HG03442 (cell line): ENCODE measurements around the gene DCHS1.
"Not testable (repeated sequence)": the region's sequence is repeated elsewhere in the genome, so short reads cannot be mapped to it uniquely, and the experiment has no call there.

ENCODE experiments used
- ATAC-seq: cut with Tn5 transposase; IDR thresholded peaks from one replicate; pipeline ENCODE4 v1.9.1; 2021; ENCODE audit warnings: mild to moderate bottlenecking, moderate library complexity; ENCODE audit not compliant: unreplicated experiment

Gene DCHS1, protein sequence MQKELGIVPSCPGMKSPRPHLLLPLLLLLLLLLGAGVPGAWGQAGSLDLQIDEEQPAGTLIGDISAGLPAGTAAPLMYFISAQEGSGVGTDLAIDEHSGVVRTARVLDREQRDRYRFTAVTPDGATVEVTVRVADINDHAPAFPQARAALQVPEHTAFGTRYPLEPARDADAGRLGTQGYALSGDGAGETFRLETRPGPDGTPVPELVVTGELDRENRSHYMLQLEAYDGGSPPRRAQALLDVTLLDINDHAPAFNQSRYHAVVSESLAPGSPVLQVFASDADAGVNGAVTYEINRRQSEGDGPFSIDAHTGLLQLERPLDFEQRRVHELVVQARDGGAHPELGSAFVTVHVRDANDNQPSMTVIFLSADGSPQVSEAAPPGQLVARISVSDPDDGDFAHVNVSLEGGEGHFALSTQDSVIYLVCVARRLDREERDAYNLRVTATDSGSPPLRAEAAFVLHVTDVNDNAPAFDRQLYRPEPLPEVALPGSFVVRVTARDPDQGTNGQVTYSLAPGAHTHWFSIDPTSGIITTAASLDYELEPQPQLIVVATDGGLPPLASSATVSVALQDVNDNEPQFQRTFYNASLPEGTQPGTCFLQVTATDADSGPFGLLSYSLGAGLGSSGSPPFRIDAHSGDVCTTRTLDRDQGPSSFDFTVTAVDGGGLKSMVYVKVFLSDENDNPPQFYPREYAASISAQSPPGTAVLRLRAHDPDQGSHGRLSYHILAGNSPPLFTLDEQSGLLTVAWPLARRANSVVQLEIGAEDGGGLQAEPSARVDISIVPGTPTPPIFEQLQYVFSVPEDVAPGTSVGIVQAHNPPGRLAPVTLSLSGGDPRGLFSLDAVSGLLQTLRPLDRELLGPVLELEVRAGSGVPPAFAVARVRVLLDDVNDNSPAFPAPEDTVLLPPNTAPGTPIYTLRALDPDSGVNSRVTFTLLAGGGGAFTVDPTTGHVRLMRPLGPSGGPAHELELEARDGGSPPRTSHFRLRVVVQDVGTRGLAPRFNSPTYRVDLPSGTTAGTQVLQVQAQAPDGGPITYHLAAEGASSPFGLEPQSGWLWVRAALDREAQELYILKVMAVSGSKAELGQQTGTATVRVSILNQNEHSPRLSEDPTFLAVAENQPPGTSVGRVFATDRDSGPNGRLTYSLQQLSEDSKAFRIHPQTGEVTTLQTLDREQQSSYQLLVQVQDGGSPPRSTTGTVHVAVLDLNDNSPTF (N-terminal part only)

GRCh38 chr11:6655790-6656583 is at the start of gene DCHS1:
DCHS1 (minus strand) TSS chr11:6655809; CDS start chr11:6641613, 14,196 bp downstream.
- ATAC-seq, result no peak

- ATAC-seq, result no peak
Measured at GRCh38 chr11:6703247-6704063, 47.8 kb upstream of the DCHS1 start.

- ATAC-seq, result not testable (repeated sequence)
Measured at GRCh38 chr11:6701955-6702354, 46.3 kb upstream of the DCHS1 start.

- ATAC-seq, result no peak
Measured at GRCh38 chr11:6695377-6695776, 39.8 kb upstream of the DCHS1 start.

DNA sequence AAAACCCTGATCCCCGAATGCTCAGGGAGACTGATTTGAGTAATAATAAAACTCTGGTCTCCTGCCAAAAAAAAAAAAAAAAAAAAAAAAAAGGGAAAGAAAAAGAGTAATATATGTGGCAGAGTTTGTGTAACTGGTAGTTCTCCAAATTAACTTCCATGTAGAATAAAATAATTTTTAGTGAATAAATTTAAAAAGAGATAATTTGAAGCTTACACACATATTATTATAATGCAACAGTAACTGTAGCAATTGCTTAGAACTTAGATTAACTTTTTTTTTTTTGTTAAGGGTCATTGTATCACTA is 38.6 kb upstream of the DCHS1 start:
- ATAC-seq, result no peak

DNA sequence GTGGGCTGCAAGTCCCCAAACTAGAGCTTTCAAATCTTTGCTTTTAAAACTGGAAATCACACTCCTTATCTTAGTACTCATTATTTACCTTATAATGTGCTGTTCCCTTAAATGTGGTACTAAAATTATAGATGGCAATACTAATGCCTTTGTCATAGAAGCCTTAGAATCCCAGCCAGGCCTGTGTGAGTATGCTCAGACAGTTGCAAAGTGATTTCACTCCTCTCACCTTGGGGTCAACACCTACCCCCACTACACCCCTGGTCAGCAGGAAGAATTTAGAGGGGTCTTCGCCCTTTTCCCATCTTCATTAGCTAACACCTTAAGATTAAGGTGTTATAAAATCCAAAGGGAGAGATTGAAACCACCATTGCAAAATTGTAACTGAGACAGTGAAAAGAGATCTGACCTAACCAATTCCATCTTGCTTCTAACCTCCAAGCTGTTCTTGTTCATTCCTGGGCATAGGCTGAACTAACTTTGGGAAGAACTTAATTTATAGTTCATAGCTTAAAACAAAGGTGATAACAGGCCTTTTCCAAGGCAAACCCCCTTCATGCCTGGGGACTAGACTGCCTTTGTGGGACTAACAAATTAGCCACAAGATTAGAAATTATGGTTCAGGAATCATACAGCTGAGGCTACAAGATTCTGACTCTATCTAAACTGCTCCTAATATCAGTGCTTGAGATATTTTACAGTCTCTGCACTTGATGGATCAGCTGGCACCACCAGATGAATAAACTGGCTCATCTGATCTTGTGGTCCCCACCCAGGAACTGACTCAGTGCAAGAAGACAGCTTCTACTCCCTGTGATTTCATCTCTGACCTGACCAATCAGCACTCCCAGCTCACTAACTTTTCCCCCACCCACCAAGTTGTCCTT is 38.0 kb upstream of the DCHS1 start:
- ATAC-seq, result no peak

- no peak for ATAC-seq
Measured at GRCh38 chr11:6692128-6692527, 36.5 kb upstream of the DCHS1 start.

- ATAC-seq, result not testable (repeated sequence)
Measured at GRCh38 chr11:6690431-6691132, 35.0 kb upstream of the DCHS1 start.

GRCh38 chr11:6687876-6688275 is 32.3 kb upstream of the DCHS1 start:
- no peak for ATAC-seq

- no peak for ATAC-seq
Measured at GRCh38 chr11:6686006-6686405, 30.4 kb upstream of the DCHS1 start.

DNA sequence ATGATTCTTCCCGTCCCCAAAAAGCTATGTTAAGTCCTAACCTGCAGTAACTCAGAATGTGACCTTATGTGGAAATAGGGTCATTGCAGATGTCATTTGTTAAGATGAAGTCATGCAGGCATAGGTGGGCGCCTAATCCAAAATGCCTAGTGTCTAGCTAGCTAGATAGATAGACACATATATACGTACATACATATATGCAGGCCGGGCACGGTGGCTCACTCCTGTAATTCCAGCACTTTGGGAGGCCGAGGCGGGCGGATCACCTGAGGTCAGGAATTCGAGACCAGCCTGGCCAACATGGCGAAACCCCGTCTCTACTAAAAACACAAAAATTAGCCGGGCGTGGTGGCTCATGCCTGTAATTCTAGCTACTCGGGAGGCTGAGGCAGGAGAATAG is 28.5 kb upstream of the DCHS1 start:
- not testable (repeated sequence) for ATAC-seq

GRCh38 chr11:6682936-6683861 is 27.6 kb upstream of the DCHS1 start, which contains the start of gene MRPL17:
MRPL17 (minus strand) TSS chr11:6683340; CDS start chr11:6683296, 44 bp downstream.
- ATAC-seq, result peak; percentile 92

- ATAC-seq, result no peak
Measured at GRCh38 chr11:6682591-6682935, 27.0 kb upstream of the DCHS1 start.

DNA sequence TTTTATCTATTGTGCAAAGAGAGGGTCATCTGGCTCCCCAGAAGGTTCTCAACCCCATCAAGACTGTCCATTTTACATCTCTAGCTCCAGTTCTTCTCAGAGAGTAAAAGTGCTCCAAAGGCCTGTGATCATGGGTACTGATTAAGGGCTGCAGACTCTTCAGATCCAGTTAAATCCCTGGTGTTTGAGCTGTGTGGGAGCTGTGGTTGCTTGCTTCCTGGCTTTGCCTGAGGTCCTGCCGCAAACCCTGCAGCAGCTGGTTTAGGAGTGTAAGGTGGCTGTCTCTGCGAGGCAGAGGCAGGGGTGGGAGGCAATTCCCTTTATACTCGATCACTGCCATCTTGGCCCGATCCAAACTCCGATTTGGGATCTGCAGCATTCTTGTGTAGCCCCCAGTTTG is 26.3 kb upstream of the DCHS1 start:
- ATAC-seq, result no peak

DNA sequence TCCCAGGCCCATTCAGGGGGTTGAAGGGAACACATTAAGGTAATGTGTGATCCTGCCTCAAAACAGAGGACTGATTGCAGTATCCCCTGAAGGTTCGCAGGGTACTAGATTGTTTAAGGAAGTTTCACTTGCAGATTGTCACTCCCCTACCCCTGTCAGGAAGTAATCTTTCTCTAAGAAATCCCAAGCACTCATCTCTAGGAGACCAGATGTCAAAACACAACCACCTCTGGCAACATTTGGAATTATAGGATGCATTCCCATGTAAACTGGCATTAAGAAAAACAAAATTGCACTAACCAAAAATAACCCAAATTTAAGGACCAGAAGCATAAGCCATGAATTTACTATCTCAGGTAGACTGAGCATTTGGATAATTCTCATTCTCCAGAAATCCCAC is 25.9 kb upstream of the DCHS1 start:
- ATAC-seq, result no peak

DNA sequence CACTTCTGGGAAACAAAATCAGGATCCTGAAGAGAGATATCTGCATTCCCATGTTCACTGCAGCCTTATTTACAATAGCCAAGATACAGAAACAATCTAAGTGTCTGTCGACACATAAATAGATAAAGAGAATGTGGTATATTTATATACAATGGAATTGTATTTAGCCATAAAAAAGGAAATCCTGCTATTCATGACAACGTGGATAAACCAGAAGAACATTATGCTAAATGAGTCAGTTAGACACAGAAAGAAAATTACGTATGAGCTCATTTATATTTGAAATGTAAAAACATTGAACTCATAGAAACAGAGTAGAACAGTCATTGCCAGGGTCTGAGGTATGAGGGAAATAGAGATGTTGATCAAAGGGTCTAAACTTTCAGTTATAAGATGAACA is 21.4 kb upstream of the DCHS1 start:
- no peak for ATAC-seq

DNA sequence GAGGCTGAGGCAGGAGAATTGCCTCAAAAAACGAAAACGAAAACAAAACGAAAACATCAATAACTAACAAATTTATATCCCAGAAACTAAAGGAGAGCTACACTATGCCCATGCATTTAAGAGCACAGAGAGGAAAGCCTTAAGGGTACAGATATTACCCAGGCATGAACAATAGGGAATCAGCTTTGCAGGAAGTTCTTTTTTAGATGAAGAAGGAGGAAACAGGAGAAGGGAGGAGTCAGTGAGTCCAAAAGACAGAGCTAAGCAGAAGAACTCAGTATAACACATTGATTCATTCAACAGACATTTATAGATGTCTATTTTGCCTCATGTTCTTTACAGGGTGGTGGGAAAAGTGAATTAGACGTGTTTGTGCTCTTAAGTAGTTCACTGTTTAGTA is 19.3 kb upstream of the DCHS1 start:
- ATAC-seq, result no peak
